ENCODE measurements around the gene LRRC4B.
"Not testable (repeated sequence)": the region's sequence is repeated elsewhere in the genome, so short reads cannot be mapped to it uniquely, and the experiment has no call there.

LRRC4B gene

GRCh38 chr19:50567882-50568727, at the start of gene LRRC4B:
TSS of gene LRRC4B (minus strand) at chr19:50568435. CDS start at chr19:50548838, 19,597 bp downstream.
- no peak for DNase-seq (ENCODE audit: low read depth in 2 of 2)

GRCh38 chr19:50612504-50613404, 44.5 kb upstream of the LRRC4B start:
- not testable (repeated sequence) for DNase-seq (ENCODE audit: low read depth in 2 of 2)

GRCh38 chr19:50607874-50608785, 39.9 kb upstream of the LRRC4B start:
- peak; percentile 76 to 85 for DNase-seq (ENCODE audit: low read depth in 2 of 2)

GRCh38 chr19:50607388-50607787, 39.2 kb upstream of the LRRC4B start:
- DNase-seq (ENCODE audit: low read depth in 2 of 2): no peak

GRCh38 chr19:50606059-50606836, 38.0 kb upstream of the LRRC4B start:
- not testable (repeated sequence) for DNase-seq (ENCODE audit: low read depth in 2 of 2)

- DNase-seq (ENCODE audit: low read depth in 2 of 2): not testable (repeated sequence)
Measured at GRCh38 chr19:50604264-50605073, 36.2 kb upstream of the LRRC4B start.

GRCh38 chr19:50602935-50603334, 34.7 kb upstream of the LRRC4B start:
- no peak for DNase-seq (ENCODE audit: low read depth in 2 of 2)

GRCh38 chr19:50602496-50602895, 34.3 kb upstream of the LRRC4B start:
- DNase-seq (ENCODE audit: low read depth in 2 of 2): no peak

GRCh38 chr19:50602089-50602422, 33.8 kb upstream of the LRRC4B start:
- DNase-seq (ENCODE audit: low read depth in 2 of 2): no peak

GRCh38 chr19:50601407-50602088, 33.3 kb upstream of the LRRC4B start:
- DNase-seq (ENCODE audit: low read depth in 2 of 2): no peak

- DNase-seq (ENCODE audit: low read depth in 2 of 2): no peak
Measured at GRCh38 chr19:50599427-50599826, 31.2 kb upstream of the LRRC4B start.

- DNase-seq (ENCODE audit: low read depth in 2 of 2): no peak
Measured at GRCh38 chr19:50590191-50590590, 22.0 kb upstream of the LRRC4B start.

GRCh38 chr19:50581795-50582660, 13.8 kb upstream of the LRRC4B start:
- DNase-seq (ENCODE audit: low read depth in 2 of 2): not testable (repeated sequence)

GRCh38 chr19:50580970-50581634, 12.9 kb upstream of the LRRC4B start:
- no peak for DNase-seq (ENCODE audit: low read depth in 2 of 2)

GRCh38 chr19:50580240-50580639, 12.0 kb upstream of the LRRC4B start:
- no peak for DNase-seq (ENCODE audit: low read depth in 2 of 2)

GRCh38 chr19:50576769-50577168, 8.5 kb upstream of the LRRC4B start:
- DNase-seq (ENCODE audit: low read depth in 2 of 2): not testable (repeated sequence)

- no peak for DNase-seq (ENCODE audit: low read depth in 2 of 2)
Measured at GRCh38 chr19:50573741-50574461, 5.7 kb upstream of the LRRC4B start.
